HG02759 (cell line): ENCODE results near the gene LHPP.

ENCODE experiments used
- ATAC-seq: cut with Tn5 transposase; IDR thresholded peaks from one replicate; pipeline ENCODE4 v1.9.1; 2021; ENCODE audit warnings: mild to moderate bottlenecking, moderate library complexity; ENCODE audit not compliant: unreplicated experiment

The LHPP gene

DNA sequence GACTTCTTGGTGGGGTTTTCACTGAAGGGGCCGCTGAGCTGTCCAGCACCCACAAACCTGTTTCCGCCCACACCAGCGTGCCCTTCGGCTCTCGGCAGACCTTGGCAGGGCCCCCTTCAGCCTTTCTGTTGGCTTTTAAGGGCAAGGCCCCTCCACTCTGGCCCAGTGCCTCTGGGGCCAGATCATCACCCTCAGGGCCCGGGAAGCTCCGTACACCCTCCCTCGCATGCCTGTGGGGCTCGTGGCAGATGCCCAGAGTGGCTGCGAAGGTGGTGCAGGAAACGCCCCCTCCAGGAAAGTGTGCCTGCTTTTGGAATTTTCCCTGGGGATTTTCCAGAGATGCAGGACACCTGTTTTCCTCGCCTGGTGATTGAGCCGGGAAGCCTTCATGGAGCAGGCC is 7.0 kb downstream of the LHPP start:
- no peak for ATAC-seq

- no peak for ATAC-seq
Observed at GRCh38 chr10:124469956-124470484, 8.4 kb downstream of the LHPP start.

- no peak for ATAC-seq
Observed at GRCh38 chr10:124470544-124471434, 9.2 kb downstream of the LHPP start.

DNA sequence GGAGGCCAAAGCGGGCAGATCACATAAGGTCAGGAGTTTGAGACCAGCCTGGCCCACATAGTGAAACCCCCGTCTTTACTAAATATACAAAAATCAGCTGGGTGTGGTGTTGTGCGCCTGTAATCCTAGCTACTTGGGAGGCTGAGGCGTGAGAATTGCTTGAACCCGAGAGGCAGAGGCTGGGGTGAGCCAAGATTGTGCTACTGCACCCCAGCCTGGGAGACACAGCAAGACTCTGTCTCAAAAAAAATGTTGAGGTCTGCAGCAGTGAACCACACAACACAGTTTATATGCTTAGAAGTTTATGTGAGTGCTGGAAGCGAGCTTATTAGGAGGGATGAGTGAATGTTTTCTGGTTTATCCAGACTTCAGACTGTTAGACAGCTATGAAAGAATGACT is 10.4 kb downstream of the LHPP start:
- ATAC-seq = no peak

GRCh38 chr10:124473070-124473469 is 11.4 kb downstream of the LHPP start:
- no peak for ATAC-seq

- ATAC-seq = no peak
Observed at GRCh38 chr10:124474514-124475070, 13.0 kb downstream of the LHPP start.

DNA sequence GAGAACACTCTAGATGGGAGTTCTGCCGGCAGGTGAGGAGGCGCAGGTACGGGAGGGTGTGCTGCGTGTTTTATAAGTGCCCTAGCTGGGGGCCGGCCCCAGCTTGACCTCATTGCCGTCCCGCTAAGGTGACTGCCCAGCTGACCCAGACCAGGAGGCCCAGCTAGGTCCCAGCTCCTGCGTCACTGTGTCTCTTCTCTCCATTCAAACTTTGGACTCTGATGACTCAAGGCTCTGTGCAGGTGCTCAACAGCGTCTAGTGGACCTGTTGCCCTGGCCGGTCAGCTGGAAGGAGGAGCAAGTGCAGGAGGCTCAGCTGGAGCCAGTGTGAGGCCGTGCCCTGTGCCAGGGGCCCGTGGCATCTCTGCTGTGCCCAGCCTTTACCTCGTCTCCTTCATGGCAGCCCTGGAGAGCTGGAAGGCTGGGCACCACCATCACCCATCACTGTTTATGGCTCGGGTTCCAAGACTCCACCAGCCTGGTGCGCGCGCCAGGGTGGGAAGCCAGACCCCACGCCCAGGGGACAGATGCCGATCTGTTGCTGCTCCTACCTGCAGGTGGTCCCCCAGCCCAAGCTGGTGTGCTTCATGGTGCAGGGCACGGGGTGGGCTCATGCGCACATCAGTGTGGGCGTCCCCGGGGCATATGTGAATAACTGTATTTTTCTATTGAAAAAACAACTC is 14.6 kb downstream of the LHPP start:
- ATAC-seq = no peak

DNA sequence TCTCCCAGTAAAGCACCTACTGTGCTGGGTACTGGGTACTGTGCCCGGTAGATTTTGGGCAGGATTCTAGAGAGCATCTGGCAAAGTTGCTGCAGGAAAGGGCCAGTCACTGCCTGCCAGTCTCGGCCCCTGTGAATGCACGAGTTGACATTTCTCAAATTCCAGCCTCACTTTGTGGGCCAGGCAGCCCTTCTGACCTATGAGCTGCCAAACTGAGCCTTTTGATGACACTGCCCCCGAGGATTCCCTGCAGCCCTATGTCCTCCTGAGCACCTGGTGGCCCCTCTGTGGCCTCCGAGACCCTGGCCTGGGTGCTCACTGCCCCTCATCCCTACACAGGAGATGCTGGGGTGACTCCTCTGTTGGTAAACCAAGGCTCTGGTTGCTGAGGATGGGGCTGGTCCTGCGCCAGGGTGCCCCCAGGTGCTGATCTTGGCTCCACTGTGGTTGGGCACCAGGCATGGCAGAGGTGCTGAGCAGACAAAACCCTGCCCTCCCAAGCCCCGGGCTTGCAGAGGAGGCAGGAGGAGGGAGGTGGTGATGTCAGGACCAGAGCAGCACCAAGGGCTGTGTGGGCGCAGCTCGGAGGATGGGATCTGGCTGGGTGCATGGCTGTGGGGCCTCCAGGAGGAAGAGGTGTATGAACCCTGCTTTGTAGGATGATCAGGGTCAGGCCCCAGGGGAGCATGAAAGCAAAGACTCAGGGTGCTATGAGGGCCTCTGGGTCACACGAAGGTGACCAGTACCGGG is 16.2 kb downstream of the LHPP start:
- no peak for ATAC-seq

DNA sequence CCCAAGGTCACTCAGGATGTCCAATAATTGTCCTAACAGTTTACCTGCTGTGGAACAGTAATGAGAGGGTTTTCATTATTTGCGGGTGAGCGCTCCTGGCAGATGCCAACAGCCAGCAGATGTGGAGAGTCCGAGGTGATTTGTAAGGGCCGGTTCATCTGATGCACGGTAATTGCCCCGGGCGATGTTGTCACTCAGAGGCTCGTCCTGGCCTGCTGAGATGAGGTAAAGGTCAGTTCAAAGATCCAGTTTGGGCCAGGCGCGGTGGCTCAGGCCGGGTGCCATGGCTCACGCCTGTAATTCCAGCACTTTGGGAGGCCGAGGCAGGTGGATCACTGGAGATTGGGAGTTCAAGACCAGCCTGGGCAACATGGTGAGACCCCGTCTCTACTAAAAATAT is 16.9 kb downstream of the LHPP start:
- ATAC-seq = no peak

DNA sequence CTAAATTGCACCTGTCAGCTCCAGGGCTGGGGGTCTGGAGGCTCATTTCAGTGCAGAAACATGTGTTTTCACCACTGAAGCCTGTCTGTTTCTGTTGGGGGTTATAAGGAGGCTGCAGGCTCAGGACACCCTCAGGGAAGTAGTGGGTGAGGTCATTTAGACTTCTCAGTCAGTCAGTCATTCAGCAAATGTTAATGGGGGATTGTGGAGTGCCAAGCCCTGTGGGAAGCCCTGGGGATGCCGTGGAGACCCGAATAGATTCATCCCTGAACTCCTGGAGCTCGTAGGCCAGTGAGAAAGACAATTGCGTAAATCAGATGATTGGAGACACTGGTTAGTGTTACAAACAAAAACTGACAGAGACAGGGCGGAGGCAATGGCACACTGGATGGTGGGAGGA is 19.2 kb downstream of the LHPP start:
- ATAC-seq = no peak

GRCh38 chr10:124481717-124482116 is 20.1 kb downstream of the LHPP start:
- ATAC-seq = no peak

DNA sequence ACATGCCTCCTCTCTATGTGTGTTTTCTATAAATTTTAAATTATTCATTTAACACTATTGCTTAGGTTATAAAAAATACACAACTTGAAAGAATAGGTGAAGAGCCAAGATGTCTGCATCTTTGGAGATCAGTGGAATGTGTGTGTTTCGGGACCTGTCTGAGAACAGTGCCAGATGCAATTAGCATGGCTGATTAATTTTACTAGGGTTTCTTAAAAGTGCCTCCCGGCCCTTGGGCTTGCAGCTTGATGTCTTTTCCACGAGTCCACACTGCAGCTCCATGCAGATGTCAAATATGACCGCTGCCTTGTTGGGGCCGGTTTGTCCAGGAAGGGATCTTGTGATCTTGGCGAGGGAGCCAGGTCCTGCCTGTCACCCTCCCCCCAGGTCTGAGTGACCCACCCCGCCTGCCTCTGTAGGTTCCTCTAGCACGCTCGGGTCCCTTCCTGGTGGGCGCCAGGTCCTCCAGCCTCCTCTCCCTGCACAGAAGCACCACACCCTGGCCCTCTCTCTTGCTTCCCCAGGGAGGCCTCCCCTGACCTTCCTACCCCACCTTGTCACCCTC is 20.7 kb downstream of the LHPP start:
- ATAC-seq = no peak

DNA sequence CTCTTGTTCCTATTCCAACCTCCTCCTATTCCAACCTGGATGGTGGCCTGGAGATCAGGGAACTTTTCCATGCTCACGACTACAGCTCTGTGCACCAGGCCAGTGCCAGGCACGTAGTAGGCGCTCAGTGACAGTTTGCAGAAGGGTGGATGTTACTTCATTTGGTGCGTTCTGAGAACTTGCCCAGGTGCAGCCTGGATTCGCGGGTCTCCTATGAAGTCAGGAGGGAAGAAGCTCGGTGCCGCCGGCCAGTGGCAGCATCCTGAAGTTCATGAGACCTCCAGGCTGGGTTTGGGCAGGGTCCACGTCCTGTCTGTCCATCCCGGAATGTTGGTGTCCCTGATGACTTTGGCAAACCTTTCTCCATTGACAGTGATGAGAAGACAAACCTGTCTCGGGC is 21.3 kb downstream of the LHPP start:
- no peak for ATAC-seq

- ATAC-seq = no peak
Observed at GRCh38 chr10:124484031-124484430, 22.4 kb downstream of the LHPP start.

DNA sequence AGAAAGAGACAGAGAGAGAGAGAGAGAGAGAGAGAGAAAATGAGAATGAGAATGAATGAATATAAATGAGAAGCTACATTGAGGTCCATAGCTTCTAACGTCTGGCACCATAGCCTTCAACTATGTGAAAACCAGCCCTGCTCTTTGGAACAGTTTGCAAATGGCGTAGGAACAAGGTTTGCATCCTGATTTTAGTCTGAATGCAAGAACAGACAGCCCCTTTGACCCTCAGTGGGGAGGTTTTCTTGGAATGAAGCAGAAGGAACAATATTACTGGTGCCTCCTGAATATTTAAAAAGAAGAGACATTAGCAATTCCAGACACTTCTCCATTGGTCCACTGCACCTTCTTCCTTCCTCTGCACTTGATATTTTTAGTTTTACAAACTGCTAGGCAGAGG is 23.0 kb downstream of the LHPP start:
- no peak for ATAC-seq

- no peak for ATAC-seq
Observed at GRCh38 chr10:124486635-124487034, 25.0 kb downstream of the LHPP start.

DNA sequence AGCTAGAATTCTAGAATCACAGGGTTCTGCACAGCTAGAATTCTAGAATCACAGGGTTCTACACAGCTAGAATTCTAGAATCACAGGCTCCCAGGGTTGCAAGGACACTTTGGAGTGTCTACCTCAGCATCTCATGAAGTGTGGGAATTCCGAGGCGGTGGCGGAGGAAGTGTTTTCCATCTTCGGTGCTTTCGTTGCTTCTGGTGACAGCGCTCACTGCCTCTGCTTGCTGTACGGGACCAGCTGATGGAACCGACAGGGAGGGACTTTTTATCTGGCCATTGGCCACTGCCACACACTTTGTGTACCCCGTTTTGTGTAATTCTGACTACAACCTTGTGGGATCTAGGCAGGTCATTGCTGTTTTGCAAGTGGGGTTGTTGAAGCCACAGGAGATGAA is 29.5 kb downstream of the LHPP start:
- no peak for ATAC-seq

- no peak for ATAC-seq
Observed at GRCh38 chr10:124492266-124492665, 30.6 kb downstream of the LHPP start.

DNA sequence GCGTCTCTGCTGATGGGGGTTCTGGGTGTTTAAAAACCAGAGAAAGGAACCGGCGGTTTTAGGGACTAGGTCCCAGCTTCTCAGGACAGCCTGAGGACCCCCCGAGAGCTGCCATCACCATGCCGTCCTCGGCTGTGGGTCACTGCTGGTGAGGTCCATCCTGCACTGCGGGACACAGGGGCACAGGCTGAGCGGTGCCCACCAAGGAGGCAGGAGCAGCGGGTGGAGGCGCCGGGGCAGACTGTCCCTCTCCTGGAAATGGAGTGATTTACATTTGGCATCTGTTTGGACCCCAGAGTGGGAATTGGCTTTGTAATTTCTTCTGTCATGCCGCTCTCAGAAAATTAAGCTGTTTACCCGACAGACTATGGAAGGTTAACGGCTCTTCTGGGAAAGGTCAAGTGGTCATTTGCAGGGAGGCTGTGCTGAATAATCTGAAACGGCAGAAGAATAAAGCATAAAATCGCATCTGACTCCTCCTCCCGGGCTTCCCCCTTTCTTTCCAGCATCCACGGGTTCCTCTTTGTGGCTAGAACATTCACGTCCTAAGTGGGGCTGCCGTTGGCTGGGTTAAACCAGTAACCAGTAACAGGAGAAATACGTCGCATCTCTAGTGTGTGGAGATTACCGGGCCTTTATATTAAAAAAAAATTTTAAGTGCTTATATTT is 31.7 kb downstream of the LHPP start:
- ATAC-seq = no peak
